Duodenal mucosa (tissue), 2 donors: ENCODE measurements around the gene FCAR.
"Not testable (repeated sequence)": the region's sequence is repeated elsewhere in the genome, so short reads cannot be mapped to it uniquely, and the experiment has no call there.

Experiments
- H3K27ac ChIP-seq: one replicate; pipeline ENCODE4 v1.7.0; 2013; ENCODE audit warnings: low read depth, low read length
- H3K27me3 ChIP-seq, 2 donors: one replicate each; pipeline ENCODE4 v1.7.0; 2013; ENCODE audit warnings: low read length in 2 of 2, control low read depth in 1 of 2; ENCODE audit not compliant: insufficient read depth in 2 of 2, control insufficient read depth in 1 of 2
- H3K36me3 ChIP-seq, 2 donors: one replicate each; pipeline ENCODE4 v1.7.0; 2013; ENCODE audit warnings: low read length in 2 of 2, control low read depth in 1 of 2; ENCODE audit not compliant: insufficient read depth in 2 of 2, control insufficient read depth in 1 of 2
- H3K4me1 ChIP-seq, 2 donors: one replicate each; pipeline ENCODE4 v1.7.0; 2013; ENCODE audit warnings: low read length in 2 of 2, control low read depth in 1 of 2; ENCODE audit not compliant: insufficient read depth in 2 of 2, control insufficient read depth in 1 of 2
- H3K4me3 ChIP-seq, 2 donors: one replicate each; pipeline ENCODE4 v1.7.0; 2013; ENCODE audit warnings: low read length in 2 of 2, low read depth in 1 of 2
- H3K9ac ChIP-seq, 2 donors: one replicate each; pipeline ENCODE4 v1.7.0; 2013; ENCODE audit warnings: low read length in 2 of 2, low read depth in 1 of 2
- H3K9me3 ChIP-seq, 2 donors: one replicate each; pipeline ENCODE4 v1.7.0; 2013; ENCODE audit warnings: low read length in 2 of 2, control low read depth in 1 of 2; ENCODE audit not compliant: control insufficient read depth in 1 of 2

Gene FCAR

GRCh38 chr19:54905803-54906511 is 31.9 kb downstream of the FCAR start, which contains the start of gene NCR1:
Gene NCR1 (plus strand): TSS chr19:54906148. CDS start chr19:54906188, 40 bp downstream.
- no peak within 1 kb of the TSS for H3K27ac ChIP-seq

DNA sequence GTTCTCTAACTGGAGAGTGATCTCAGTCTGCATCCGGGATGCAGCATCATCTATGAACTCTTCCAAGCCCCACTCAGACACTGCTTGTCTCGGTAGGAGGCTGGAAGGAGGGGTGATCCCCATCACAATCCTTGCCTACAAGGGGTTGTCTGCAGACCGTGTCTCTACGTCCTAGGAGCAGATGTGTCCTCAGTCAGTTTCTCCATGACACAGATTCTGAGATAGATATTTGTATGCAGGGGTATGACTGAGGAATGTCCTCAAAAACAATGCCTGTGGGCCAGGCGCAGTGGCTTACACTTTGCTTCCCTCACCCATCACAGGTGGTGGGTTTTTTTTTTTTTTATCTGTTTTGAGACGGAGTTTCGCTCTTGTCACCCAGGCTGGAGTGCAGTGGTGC is 32.8 kb downstream of the FCAR start:
- Histone ChIP-seq H3K27me3 (peaks cover 0 to 3% of the 10 kb centered on the region in 2 donors), H3K4me1 (no peaks in the 10 kb centered on the region), H3K9ac (no peak overlapping the region), H3K9me3 (no peaks in the 10 kb centered on the region), H3K36me3 (no peaks in the 10 kb centered on the region), H3K4me3 (no peak overlapping the region), H3K27ac (no peak overlapping the region)

More at GRCh38 chr19:54905803-54906511, 31.9 kb downstream of the FCAR start, which contains the start of gene NCR1:
- H3K27me3 ChIP-seq, result peaks cover 0 to 3% of the 10 kb centered on the region in 2 donors
- H3K4me3 ChIP-seq, result no peak within 1 kb of the TSS
- no peaks in the 10 kb centered on the region for H3K36me3 ChIP-seq
- no peaks in the 10 kb centered on the region for H3K9me3 ChIP-seq
- H3K9ac ChIP-seq, result no peak within 1 kb of the TSS
- H3K4me1 ChIP-seq, result no peaks in the 10 kb centered on the region

DNA sequence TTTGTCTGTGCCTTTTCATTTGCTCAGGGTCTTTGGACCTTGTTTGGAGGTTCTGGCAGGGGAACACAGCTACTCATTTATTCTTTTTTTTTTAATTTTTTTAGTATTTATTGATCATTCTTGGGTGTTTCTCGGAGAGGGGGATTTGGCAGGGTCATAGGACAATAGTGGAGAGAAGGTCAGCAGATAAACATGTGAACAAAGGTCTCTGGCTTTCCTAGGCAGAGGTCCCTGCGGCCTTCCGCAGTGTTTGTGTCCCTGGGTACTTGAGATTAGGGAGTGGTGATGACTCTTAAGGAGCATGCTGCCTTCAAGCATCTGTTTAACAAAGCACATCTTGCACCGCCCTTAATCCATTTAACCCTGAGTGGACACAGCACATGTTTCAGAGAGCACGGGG is 33.9 kb downstream of the FCAR start:
- H3K27ac ChIP-seq, H3K4me3 ChIP-seq, H3K9me3 ChIP-seq, H3K9ac ChIP-seq, H3K36me3 ChIP-seq, H3K4me1 ChIP-seq, H3K27me3 ChIP-seq: not testable (repeated sequence)

- Histone ChIP-seq H3K27me3 (peaks cover 0 to 3% of the 10 kb centered on the region in 2 donors), H3K36me3 (no peaks in the 10 kb centered on the region), H3K4me3 (no peak overlapping the region), H3K9me3 (no peaks in the 10 kb centered on the region), H3K27ac (no peak overlapping the region), H3K9ac (no peak overlapping the region), H3K4me1 (no peaks in the 10 kb centered on the region)
These were observed 42.8 kb downstream of the FCAR start for GRCh38 chr19:54916822-54917221.

DNA sequence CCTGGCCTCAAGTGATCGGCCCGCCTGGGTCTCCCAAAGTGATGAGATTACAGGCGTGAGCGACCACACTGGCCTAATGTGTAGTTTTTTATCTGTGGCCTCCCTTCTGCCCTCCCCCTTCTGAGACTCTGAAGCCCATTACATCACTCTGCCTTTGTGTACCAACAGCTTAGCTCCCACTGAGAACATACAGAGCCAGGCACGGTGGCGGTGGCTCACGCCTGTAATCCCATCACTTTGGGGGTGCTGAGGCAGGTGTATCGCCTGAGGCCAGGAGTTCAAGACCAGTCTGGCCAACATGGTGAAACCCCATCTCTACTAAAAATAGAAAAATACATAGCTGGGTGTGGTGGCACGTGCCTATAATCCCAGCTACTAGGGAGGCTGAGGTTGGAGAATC is 44.5 kb downstream of the FCAR start:
- no peaks in the 10 kb centered on the region for H3K36me3 ChIP-seq
- no peak overlapping the region for H3K27ac ChIP-seq
- peaks cover 0 to 3% of the 10 kb centered on the region in 2 donors for H3K27me3 ChIP-seq
- no peaks in the 10 kb centered on the region for H3K9me3 ChIP-seq
- H3K9ac ChIP-seq, result no peak overlapping the region
- H3K4me1 ChIP-seq, result no peaks in the 10 kb centered on the region
- no peak overlapping the region for H3K4me3 ChIP-seq

DNA sequence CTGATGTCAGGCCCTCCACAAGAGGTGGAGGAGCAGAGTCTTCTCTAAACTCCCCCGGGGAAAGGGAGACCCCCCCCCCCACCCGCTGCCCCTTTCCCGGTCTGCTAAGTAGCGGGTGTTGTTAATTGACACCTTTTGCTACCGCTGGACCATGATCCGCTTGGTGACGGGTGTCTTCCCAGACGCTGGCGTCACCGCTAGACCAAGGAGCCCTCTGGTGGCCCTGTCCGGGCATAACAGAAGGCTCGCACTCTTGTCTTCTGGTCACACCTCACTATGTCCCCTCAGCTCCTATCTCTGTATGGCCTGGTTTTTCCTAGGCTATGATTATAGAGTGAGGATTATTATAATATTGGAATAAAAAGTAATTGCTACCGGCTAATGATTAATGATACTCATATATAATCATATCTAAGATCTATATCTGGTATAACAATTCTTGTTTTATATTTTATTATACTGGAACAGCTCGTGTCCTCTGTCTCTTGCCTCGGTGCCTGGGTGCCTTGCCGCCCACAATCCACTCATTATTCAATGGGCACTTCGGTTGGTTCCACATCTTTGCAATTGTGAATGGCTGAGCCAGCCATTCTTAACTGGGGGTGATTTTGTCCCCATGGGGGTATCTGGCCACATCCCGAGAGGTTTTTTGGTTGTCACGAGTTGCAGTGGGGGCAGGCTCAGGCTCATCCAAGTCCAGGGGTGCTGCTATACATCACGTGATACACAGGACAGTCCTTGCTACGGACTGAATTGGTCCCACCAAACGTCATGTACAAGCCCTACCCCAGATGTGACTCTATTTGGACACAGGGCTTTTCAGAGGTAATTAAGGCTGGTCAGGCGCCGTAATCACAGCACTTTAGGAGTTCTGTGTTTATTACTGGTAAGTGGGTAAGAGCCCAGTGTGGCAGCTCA is 45.9 kb downstream of the FCAR start:
- not testable (repeated sequence) for H3K4me1 ChIP-seq, H3K36me3 ChIP-seq, H3K27ac ChIP-seq, H3K9ac ChIP-seq, H3K27me3 ChIP-seq, H3K9me3 ChIP-seq, H3K4me3 ChIP-seq

GRCh38 chr19:54921082-54921481 is 47.0 kb downstream of the FCAR start:
- no peaks in the 10 kb centered on the region for H3K4me1 ChIP-seq
- no peak overlapping the region for H3K4me3 ChIP-seq
- no peaks in the 10 kb centered on the region for H3K36me3 ChIP-seq
- no peak overlapping the region for H3K9ac ChIP-seq
- no peak overlapping the region for H3K27ac ChIP-seq
- H3K9me3 ChIP-seq, result no peaks in the 10 kb centered on the region
- H3K27me3 ChIP-seq, result peaks cover 0 to 3% of the 10 kb centered on the region in 2 donors

- Histone ChIP-seq H3K9me3 (peaks cover 3 to 9% of the 10 kb centered on the region in 2 donors), H3K9ac (no peak overlapping the region), H3K27ac (no peak overlapping the region), H3K27me3 (peaks cover 0 to 3% of the 10 kb centered on the region in 2 donors), H3K4me3 (no peak overlapping the region), H3K4me1 (no peaks in the 10 kb centered on the region), H3K36me3 (no peaks in the 10 kb centered on the region)
These were observed 49.2 kb downstream of the FCAR start for GRCh38 chr19:54923276-54923675.

GRCh38 chr19:54928299-54928698 is 54.3 kb downstream of the FCAR start:
- no peak overlapping the region for H3K4me3 ChIP-seq
- peaks cover 0 to 4% of the 10 kb centered on the region in 2 donors for H3K36me3 ChIP-seq
- no peaks in the 10 kb centered on the region for H3K27me3 ChIP-seq
- H3K9me3 ChIP-seq, result peaks cover 6 to 14% of the 10 kb centered on the region in 2 donors
- H3K9ac ChIP-seq, result no peak overlapping the region
- H3K27ac ChIP-seq, result no peak overlapping the region
- H3K4me1 ChIP-seq, result no peaks in the 10 kb centered on the region

- Histone ChIP-seq H3K9me3 (no peaks in the 10 kb centered on the region), H3K36me3 (no peaks in the 10 kb centered on the region), H3K27ac (no peak overlapping the region), H3K9ac (no peak overlapping the region), H3K27me3 (no peaks in the 10 kb centered on the region), H3K4me1 (no peaks in the 10 kb centered on the region), H3K4me3 (no peak overlapping the region)
These were observed 63.9 kb downstream of the FCAR start for GRCh38 chr19:54937926-54938325.
